PC-3 (cell line): ENCODE data around the gene CLCN5. TPM values are rescaled to one million over a fixed set of nuclear protein-coding genes. Genes with fewer than 3 reads are reported as not detected.
A peak's percentile ranks its signal among the peaks of the same experiment; 100 is the strongest.

ENCODE experiments used
- ATAC-seq: fragments of 200-7000 bp; cut with Tn5 transposase; 2 replicates; pipeline ENCODE4 v1.9.1; 2020; ENCODE audit warnings: mild to moderate bottlenecking, moderate library complexity
- BruUV-seq: library from RNA; stranded (reverse); fragments of 400-500 nt; replicated peaks from 2 replicates; lab custom pipeline; 2021; lab: Mats Ljungman, UMichigan
- CTCF ChIA-PET: fragments of 300-600 bp; sonication (Branson Sonifier 250); formaldehyde crosslinking; loops from one replicate; lab custom pipeline; 2022; ENCODE audit warnings: antibody characterized with exemption; lab: Charles Lee
- POLR2A ChIA-PET: fragments of 300-600 bp; sonication (Branson Sonifier 250); formaldehyde crosslinking; loops from one replicate; lab custom pipeline; 2022; ENCODE audit warnings: antibody characterized with exemption; ENCODE audit not compliant: unreplicated experiment; lab: Charles Lee
- DNase-seq: peaks from one replicate; pipeline ENCODE4 v3.0.0-alpha.2; 2015
- H2AFZ ChIP-seq: fragments of 300-600 bp; sonication (generic); 2 replicates; pipeline ENCODE4 v1.6.0; 2016; ENCODE audit warnings: antibody characterized with exemption, low read length
- H3F3A ChIP-seq: fragments of 300-600 bp; sonication (generic); one replicate; pipeline ENCODE4 v1.6.0; 2017; ENCODE audit warnings: antibody characterized with exemption, low read length, control low read depth, mild to moderate bottlenecking; ENCODE audit not compliant: unreplicated experiment
- H3K27ac ChIP-seq: fragments of 300-600 bp; sonication (generic); 2 replicates; pipeline ENCODE4 v1.5.1; 2016; ENCODE audit warnings: mild to moderate bottlenecking, low read length
- H3K27me3 ChIP-seq: fragments of 300-600 bp; sonication (generic); 2 replicates; pipeline ENCODE4 v1.6.1; 2016; ENCODE audit warnings: low read length, mixed read lengths
- H3K36me3 ChIP-seq: fragments of 300-600 bp; sonication (generic); 2 replicates; pipeline ENCODE4 v1.6.1; 2016; ENCODE audit warnings: low read depth, mixed run types, low read length, mixed read lengths
- H3K4me1 ChIP-seq: fragments of 300-600 bp; sonication (generic); 2 replicates; pipeline ENCODE4 v1.5.1; 2016; ENCODE audit warnings: low read length; ENCODE audit not compliant: insufficient read depth
- H3K4me2 ChIP-seq: fragments of 300-600 bp; sonication (generic); 2 replicates; pipeline ENCODE4 v1.6.0; 2016; ENCODE audit warnings: low read length
- H3K4me3 ChIP-seq: fragments of 300-600 bp; sonication (generic); 2 replicates; pipeline ENCODE4 v1.5.1; 2016; ENCODE audit warnings: mild to moderate bottlenecking, low read length, mixed read lengths
- H3K79me2 ChIP-seq: fragments of 300-600 bp; sonication (generic); 2 replicates; pipeline ENCODE4 v1.6.1; 2017; ENCODE audit warnings: low read length, mixed read lengths
- H3K9ac ChIP-seq: fragments of 300-600 bp; sonication (generic); 2 replicates; pipeline ENCODE4 v1.6.0; 2016; ENCODE audit warnings: mild to moderate bottlenecking, low read length
- H3K9me2 ChIP-seq: fragments of 300-600 bp; sonication (generic); replicated peaks from 2 replicates; pipeline ENCODE4 v1.6.1; 2016; ENCODE audit warnings: mixed run types, low read length, mixed read lengths
- H3K9me3 ChIP-seq: fragments of 300-600 bp; sonication (generic); 2 replicates; pipeline ENCODE4 v1.6.1; 2016; ENCODE audit warnings: low read length, mixed read lengths
- H4K20me1 ChIP-seq: fragments of 300-600 bp; sonication (generic); 2 replicates; pipeline ENCODE4 v1.6.1; 2016; ENCODE audit warnings: low read length, mixed read lengths
- EZH2 ChIP-seq: fragments of 300-600 bp; sonication (generic); IDR thresholded peaks from one replicate; pipeline ENCODE4 v1.6.1; 2017; ENCODE audit warnings: antibody characterized with exemption, mild to moderate bottlenecking, low read length; ENCODE audit not compliant: unreplicated experiment
- EZH2phosphoT487 ChIP-seq: fragments of 300-600 bp; sonication (generic); IDR thresholded peaks from 2 replicates; pipeline ENCODE4 v1.6.1; 2018; ENCODE audit warnings: mild to moderate bottlenecking, antibody characterized with exemption, low read length, borderline replicate concordance
- intact Hi-C: fragments of 100-400 bp; cut with micrococcal nuclease; formaldehyde crosslinking; loops from 2 replicates; pipeline ENCODE4 v1.9.0; 2023
- total RNA-seq: library from RNA; depleted of rRNA; stranded (reverse); fragments of >200 nt; gene quantifications from 2 replicates; pipeline ENCODE4 v1.2.3, GENCODE V29; 2014
- TF ChIP-seq, protein P1 (sequence below): fragments of 300-600 bp; sonication (generic); conservative IDR thresholded peaks from 2 replicates; pipeline ENCODE4 v1.5.1; 2017; ENCODE audit warnings: antibody characterized with exemption, low read depth, mild to moderate bottlenecking, low read length

The CLCN5 gene
- total RNA-seq, 1 experiment from 2014 or later = 5.9 TPM

DNA sequence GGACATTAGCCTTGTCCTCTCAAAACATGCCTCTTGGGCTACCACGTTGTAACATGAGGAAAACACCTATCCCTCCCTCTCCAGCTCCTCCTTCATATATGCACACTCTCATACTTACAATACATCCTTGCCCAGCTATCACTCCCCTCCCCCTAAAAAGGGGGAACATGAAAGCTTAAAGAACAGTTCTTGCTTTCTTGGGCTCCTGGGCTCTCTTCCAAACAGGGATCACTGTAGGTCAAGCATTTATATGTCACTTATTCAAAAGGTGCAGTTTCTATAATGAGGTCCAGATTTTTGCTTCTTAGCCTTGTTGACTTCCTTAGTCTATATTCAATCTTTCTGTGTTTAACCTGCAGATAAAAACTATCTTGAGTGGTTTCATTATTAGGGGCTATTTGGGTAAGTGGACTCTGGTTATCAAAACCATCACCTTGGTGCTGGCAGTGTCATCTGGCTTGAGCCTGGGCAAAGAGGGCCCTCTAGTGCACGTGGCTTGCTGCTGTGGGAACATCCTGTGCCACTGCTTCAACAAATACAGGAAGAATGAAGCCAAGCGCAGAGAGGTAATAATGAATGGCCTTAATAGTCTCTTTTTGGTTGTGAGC lies 159.0 kb downstream of the CLCN5 start:
- Histone ChIP-seq H3K4me1 (no peaks in the 10 kb centered on the region), H3K9me3 (no peaks in the 10 kb centered on the region), H3K79me2 (no peaks in the 10 kb centered on the region), H4K20me1 (no peaks in the 10 kb centered on the region), H3K36me3 (no peaks in the 10 kb centered on the region), H3F3A (no peaks in the 10 kb centered on the region), H3K9me2 (no peaks in the 10 kb centered on the region), H3K27me3 (no peaks in the 10 kb centered on the region), H3K9ac (no peak overlapping the region), H2AFZ (no peak overlapping the region), H3K4me3 (no peak overlapping the region), H3K27ac (no peak overlapping the region), H3K4me2 (no peak overlapping the region)
- CTCF ChIA-PET = interaction anchor here (0.5 to 0.6 kb wide), 2 partner anchors 156 to 158 kb away, joined by 3 to 7 read pairs; no protein-coding TSS in a partner anchor
- peak; percentile 46 for DNase-seq
- ATAC-seq = peak; percentile 86
- intact Hi-C loops = loop anchor here (1.0 kb wide), 1 partner anchor 166 kb away; no protein-coding TSS in a partner anchor
- TF ChIP-seq, protein P1, sequence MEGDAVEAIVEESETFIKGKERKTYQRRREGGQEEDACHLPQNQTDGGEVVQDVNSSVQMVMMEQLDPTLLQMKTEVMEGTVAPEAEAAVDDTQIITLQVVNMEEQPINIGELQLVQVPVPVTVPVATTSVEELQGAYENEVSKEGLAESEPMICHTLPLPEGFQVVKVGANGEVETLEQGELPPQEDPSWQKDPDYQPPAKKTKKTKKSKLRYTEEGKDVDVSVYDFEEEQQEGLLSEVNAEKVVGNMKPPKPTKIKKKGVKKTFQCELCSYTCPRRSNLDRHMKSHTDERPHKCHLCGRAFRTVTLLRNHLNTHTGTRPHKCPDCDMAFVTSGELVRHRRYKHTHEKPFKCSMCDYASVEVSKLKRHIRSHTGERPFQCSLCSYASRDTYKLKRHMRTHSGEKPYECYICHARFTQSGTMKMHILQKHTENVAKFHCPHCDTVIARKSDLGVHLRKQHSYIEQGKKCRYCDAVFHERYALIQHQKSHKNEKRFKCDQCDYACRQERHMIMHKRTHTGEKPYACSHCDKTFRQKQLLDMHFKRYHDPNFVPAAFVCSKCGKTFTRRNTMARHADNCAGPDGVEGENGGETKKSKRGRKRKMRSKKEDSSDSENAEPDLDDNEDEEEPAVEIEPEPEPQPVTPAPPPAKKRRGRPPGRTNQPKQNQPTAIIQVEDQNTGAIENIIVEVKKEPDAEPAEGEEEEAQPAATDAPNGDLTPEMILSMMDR = peak; percentile 66
- no peak for TF ChIP-seq EZH2phosphoT487
- POLR2A ChIA-PET = no interaction called here
- BruUV-seq = no TSS peak

DNA sequence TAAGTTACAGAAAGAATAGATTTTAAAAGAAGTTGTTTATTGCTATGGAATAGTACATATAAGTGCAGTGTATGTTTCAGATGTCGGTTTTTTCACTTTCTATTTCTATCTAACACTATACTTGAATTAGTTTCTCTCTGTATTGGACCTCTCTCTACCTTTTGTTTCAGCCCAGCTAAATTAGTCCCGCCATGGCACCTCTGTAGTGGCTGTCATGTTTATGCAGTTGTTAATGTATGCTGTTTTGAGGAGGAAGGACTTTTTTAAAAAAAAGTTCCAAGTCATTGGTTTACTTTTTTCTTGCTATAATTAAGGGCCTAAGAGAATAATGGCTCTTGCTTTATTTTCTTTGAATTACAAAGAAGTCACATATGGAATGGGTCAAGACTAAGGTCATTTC lies 160.3 kb downstream of the CLCN5 start:
- CTCF ChIA-PET = no interaction called here
- no TSS peak for BruUV-seq

DNA sequence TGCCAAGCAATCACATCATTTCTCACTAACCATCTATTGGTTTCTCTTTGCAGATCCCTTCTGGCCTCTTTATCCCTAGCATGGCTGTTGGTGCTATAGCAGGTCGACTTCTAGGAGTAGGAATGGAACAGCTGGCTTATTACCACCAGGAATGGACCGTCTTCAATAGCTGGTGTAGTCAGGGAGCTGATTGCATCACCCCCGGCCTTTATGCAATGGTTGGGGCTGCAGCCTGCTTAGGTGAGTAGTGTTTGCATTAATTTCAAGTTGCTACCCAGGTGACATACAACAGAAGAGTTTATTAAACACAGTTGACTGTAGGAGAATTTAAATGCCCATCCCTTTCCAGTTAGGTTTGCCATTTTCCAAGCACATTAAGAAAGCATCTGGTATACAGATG lies 166.2 kb downstream of the CLCN5 start:
- CTCF ChIA-PET = no interaction called here
- BruUV-seq = no TSS peak

More for the DNA sequence above, 160.3 kb downstream of the CLCN5 start:
- H3K9ac ChIP-seq = no peak overlapping the region
- no peaks in the 10 kb centered on the region for H3F3A ChIP-seq
- POLR2A ChIA-PET = no interaction called here
- H3K27me3 ChIP-seq = no peaks in the 10 kb centered on the region
- H3K4me3 ChIP-seq = no peak overlapping the region
- H3K9me2 ChIP-seq = no peaks in the 10 kb centered on the region
- TF ChIP-seq, protein P1 = no peak
- TF ChIP-seq EZH2phosphoT487 (no peak), EZH2 (no peak)
- H3K9me3 ChIP-seq = no peaks in the 10 kb centered on the region
- ATAC-seq (no peak), DNase-seq (no peak)
- H2AFZ ChIP-seq = no peak overlapping the region
- no peaks in the 10 kb centered on the region for H3K4me1 ChIP-seq
- H3K79me2 ChIP-seq = no peaks in the 10 kb centered on the region
- H4K20me1 ChIP-seq = no peaks in the 10 kb centered on the region
- no peak overlapping the region for H3K4me2 ChIP-seq
- intact Hi-C loops = no loop called here
- H3K36me3 ChIP-seq = no peaks in the 10 kb centered on the region
- no peak overlapping the region for H3K27ac ChIP-seq

More for the DNA sequence above, 166.2 kb downstream of the CLCN5 start:
- no peak overlapping the region for H3K27ac ChIP-seq
- no peak for DNase-seq
- H3K4me3 ChIP-seq = no peak overlapping the region
- no peaks in the 10 kb centered on the region for H3K9me2 ChIP-seq
- TF ChIP-seq EZH2phosphoT487 (no peak), EZH2 (no peak)
- TF ChIP-seq, protein P1 = no peak
- H3F3A ChIP-seq = no peaks in the 10 kb centered on the region
- H4K20me1 ChIP-seq = no peaks in the 10 kb centered on the region
- no peaks in the 10 kb centered on the region for H3K4me1 ChIP-seq
- POLR2A ChIA-PET = no interaction called here
- H2AFZ ChIP-seq = no peak overlapping the region
- H3K36me3 ChIP-seq = no peaks in the 10 kb centered on the region
- H3K4me2 ChIP-seq = no peak overlapping the region
- no peaks in the 10 kb centered on the region for H3K9me3 ChIP-seq
- no peak for ATAC-seq
- no peak overlapping the region for H3K9ac ChIP-seq
- no peaks in the 10 kb centered on the region for H3K79me2 ChIP-seq
- H3K27me3 ChIP-seq = no peaks in the 10 kb centered on the region
- intact Hi-C loops = no loop called here
